Hepatocyte (in vitro differentiated cells): ENCODE measurements around the gene BCL2L12. TPM values are rescaled to one million over a fixed set of nuclear protein-coding genes. Genes with fewer than 3 reads are reported as not detected.
"Not testable (repeated sequence)": the region's sequence is repeated elsewhere in the genome, so short reads cannot be mapped to it uniquely, and the experiment has no call there.

Source experiments
- DNase-seq: peaks from one replicate; pipeline ENCODE4 v3.0.0-alpha.2; 2016; ENCODE audit warnings: low spot score
- H2AFZ ChIP-seq: fragments of 200-600 bp; sonication (generic); 2 replicates; pipeline ENCODE4 v1.6.0; 2016; ENCODE audit warnings: antibody characterized with exemption, mild to moderate bottlenecking
- H3K27ac ChIP-seq: fragments of 200-600 bp; sonication (generic); 2 replicates; pipeline ENCODE4 v1.5.1; 2016; ENCODE audit warnings: mild to moderate bottlenecking
- H3K27me3 ChIP-seq: fragments of 200-600 bp; sonication (generic); 2 replicates; pipeline ENCODE4 v1.6.1; 2016
- H3K36me3 ChIP-seq: fragments of 200-600 bp; sonication (generic); replicated peaks from 2 replicates; pipeline ENCODE4 v1.5.1; 2016; ENCODE audit warnings: low read depth; ENCODE audit not compliant: insufficient read depth
- H3K4me1 ChIP-seq: fragments of 200-600 bp; sonication (generic); 2 replicates; pipeline ENCODE4 v1.5.1; 2016; ENCODE audit warnings: mild to moderate bottlenecking, moderate library complexity; ENCODE audit not compliant: insufficient read depth
- H3K4me2 ChIP-seq: fragments of 200-600 bp; sonication (generic); 2 replicates; pipeline ENCODE4 v1.6.0; 2016
- H3K4me3 ChIP-seq: fragments of 200-600 bp; sonication (generic); 2 replicates; pipeline ENCODE4 v1.5.1; 2016; ENCODE audit warnings: mild to moderate bottlenecking
- H3K79me2 ChIP-seq: fragments of 200-600 bp; sonication (generic); 2 replicates; pipeline ENCODE4 v1.6.0; 2017; ENCODE audit warnings: mild to moderate bottlenecking
- H3K9me2 ChIP-seq: fragments of 200-600 bp; sonication (generic); replicated peaks from 2 replicates; pipeline ENCODE4 v1.6.0; 2017; ENCODE audit warnings: mild to moderate bottlenecking; ENCODE audit not compliant: insufficient read depth
- H3K9me3 ChIP-seq: fragments of 200-600 bp; sonication (generic); 2 replicates; pipeline ENCODE4 v1.5.1; 2016; ENCODE audit warnings: low read depth, mild to moderate bottlenecking
- H4K20me1 ChIP-seq: fragments of 200-600 bp; sonication (generic); 2 replicates; pipeline ENCODE4 v1.6.0; 2016; ENCODE audit warnings: mild to moderate bottlenecking; ENCODE audit not compliant: insufficient read depth, poor library complexity, severe bottlenecking
- EZH2 ChIP-seq: fragments of 200-600 bp; sonication (generic); IDR thresholded peaks from 2 replicates; pipeline ENCODE4 v1.6.1; 2016; ENCODE audit warnings: antibody characterized with exemption, mild to moderate bottlenecking, borderline replicate concordance
- EZH2phosphoT487 ChIP-seq: fragments of 200-600 bp; sonication (generic); IDR thresholded peaks from one replicate; pipeline ENCODE4 v1.6.1; 2018; ENCODE audit warnings: antibody characterized with exemption, mild to moderate bottlenecking, low read depth, moderate library complexity; ENCODE audit not compliant: unreplicated experiment, severe bottlenecking
- WGBS: methylation state at CpG from one replicate; pipeline ENCODE4 v1.1.6; 2016; ENCODE audit warnings: low lambda C conversion rate; ENCODE audit errors: missing lambda C conversion rate; 5-methylcytosine and 5-hydroxymethylcytosine counted together
- polyA plus RNA-seq: library from polyadenylated mRNA; unstranded; fragments of >200 nt; fragmentation: Nextera tagmentation; extraction: Ambion mirVana; gene quantifications from 2 replicates; pipeline ENCODE4 v1.2.1, GENCODE V29; 2016
- total RNA-seq: library from RNA; depleted of rRNA; stranded (reverse); fragments of >200 nt; gene quantifications from 2 replicates; pipeline ENCODE4 v1.2.3, GENCODE V29; 2014
- TF ChIP-seq, protein P1 (sequence below): fragments of 200-600 bp; sonication (generic); IDR thresholded peaks from 2 replicates; pipeline ENCODE4 v1.5.1; 2016; ENCODE audit warnings: antibody characterized with exemption, mild to moderate bottlenecking; ENCODE audit not compliant: poor library complexity

The BCL2L12 gene
- total and polyA plus RNA-seq, 2 experiments from 2014 or later, result 4.9 to 28.3 TPM

DNA sequence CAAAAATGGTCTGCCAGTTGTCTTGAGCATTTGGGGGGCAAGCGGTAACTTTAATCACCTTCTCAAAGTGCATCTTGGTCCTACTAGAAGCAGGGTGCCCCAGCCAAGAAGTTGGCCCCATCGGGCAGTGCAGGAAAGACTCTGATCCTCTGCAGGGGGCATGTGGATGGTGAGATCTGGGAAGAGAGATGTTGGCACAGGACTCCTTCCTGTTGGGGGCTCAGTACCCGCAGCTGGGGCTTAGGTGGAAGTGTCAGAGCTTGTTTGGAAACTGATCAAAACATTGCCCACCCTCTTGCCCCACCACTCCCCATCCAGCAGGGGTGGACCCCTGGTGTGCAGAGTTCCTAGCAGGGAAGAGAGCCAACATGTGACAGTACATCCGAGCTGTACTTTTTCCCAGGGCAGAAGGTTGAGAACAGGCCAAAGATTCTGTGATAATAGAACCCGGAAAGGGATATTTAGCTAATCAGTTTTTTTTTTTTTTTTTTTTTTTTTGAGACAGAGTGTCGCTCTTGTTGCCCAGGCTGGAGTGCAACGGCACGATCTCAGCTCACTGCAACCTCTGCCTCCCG lies 34.6 kb upstream of the BCL2L12 start:
- Histone ChIP-seq H3K36me3 (no peaks in the 10 kb centered on the region), H2AFZ (no peak overlapping the region), H3K4me1 (no peaks in the 10 kb centered on the region), H3K9me3 (no peaks in the 10 kb centered on the region), H4K20me1 (no peaks in the 10 kb centered on the region), H3K79me2 (no peaks in the 10 kb centered on the region), H3K4me3 (no peak overlapping the region), H3K9me2 (no peaks in the 10 kb centered on the region), H3K27me3 (no peaks in the 10 kb centered on the region), H3K4me2 (no peak overlapping the region), H3K27ac (no peak overlapping the region)
- WGBS, result 77% methylated on average over 9 of the region's 9 CpGs
- DNase-seq, result no peak
- TF ChIP-seq EZH2phosphoT487 (no peak), EZH2 (no peak)
- TF ChIP-seq, protein P1, sequence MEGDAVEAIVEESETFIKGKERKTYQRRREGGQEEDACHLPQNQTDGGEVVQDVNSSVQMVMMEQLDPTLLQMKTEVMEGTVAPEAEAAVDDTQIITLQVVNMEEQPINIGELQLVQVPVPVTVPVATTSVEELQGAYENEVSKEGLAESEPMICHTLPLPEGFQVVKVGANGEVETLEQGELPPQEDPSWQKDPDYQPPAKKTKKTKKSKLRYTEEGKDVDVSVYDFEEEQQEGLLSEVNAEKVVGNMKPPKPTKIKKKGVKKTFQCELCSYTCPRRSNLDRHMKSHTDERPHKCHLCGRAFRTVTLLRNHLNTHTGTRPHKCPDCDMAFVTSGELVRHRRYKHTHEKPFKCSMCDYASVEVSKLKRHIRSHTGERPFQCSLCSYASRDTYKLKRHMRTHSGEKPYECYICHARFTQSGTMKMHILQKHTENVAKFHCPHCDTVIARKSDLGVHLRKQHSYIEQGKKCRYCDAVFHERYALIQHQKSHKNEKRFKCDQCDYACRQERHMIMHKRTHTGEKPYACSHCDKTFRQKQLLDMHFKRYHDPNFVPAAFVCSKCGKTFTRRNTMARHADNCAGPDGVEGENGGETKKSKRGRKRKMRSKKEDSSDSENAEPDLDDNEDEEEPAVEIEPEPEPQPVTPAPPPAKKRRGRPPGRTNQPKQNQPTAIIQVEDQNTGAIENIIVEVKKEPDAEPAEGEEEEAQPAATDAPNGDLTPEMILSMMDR, result no peak

DNA sequence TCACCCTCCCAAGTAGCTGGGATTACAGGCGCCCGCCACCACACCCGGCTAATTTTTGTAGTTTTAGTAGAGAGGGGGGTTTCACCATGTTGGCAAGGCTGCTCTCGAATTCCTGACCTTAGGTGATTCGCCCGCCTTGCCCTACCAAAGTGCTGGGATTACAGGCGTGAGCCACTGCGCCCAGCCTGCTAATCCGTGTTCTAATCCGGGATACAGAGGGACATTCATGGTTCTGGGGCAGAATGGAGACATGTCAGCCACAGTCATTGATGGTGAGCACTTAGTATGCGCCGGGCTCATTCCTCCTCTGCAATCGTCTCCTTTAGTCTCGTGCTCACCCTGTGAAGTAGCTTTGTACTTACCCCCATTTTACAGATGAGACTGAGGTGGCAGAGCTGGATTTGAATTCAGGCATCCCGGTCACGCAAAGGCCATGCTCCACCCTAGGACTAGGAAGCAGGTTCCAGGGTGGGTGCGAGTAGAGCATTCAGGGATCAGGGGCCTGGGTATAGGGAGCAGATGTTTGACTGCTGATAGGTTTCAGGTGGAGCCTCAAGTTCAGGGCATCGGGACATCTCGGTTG lies 34.0 kb upstream of the BCL2L12 start:
- Histone ChIP-seq H3K4me3 (no peak overlapping the region), H3K36me3 (no peaks in the 10 kb centered on the region), H2AFZ (no peak overlapping the region), H3K9me2 (no peaks in the 10 kb centered on the region), H3K79me2 (no peaks in the 10 kb centered on the region), H3K9me3 (no peaks in the 10 kb centered on the region), H3K4me2 (no peak overlapping the region), H3K27ac (no peak overlapping the region), H3K4me1 (no peaks in the 10 kb centered on the region), H4K20me1 (no peaks in the 10 kb centered on the region), H3K27me3 (no peaks in the 10 kb centered on the region)
- WGBS, result 94% methylated on average over 19 of the region's 19 CpGs
- TF ChIP-seq, protein P1, result no peak
- TF ChIP-seq EZH2phosphoT487, result no peak
- TF ChIP-seq EZH2, result no peak
- DNase-seq, result no peak

DNA sequence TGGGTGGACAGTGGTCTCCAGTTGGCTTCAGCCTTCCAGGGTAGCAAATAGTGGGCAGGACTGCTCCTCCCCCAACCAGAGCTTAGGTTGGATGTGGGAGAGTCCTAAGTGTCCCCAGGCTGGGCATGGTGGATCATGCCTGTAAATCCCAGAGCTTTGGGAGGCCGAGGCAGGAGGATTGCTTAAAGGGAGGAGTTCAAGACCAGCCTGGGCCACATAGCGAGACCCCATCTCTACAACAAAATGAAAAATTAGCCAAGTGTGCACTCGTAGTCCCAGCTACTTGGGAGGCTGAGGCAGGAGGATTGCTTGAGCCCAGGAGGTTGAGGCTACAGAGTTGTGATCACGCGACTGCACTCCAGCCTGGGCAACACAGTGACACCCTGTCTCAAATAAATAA lies 33.2 kb upstream of the BCL2L12 start:
- no peaks in the 10 kb centered on the region for H3K79me2 ChIP-seq
- TF ChIP-seq, protein P1, result no peak
- TF ChIP-seq EZH2, result no peak
- TF ChIP-seq EZH2phosphoT487, result no peak
- no peak overlapping the region for H3K4me2 ChIP-seq
- no peaks in the 10 kb centered on the region for H3K9me3 ChIP-seq
- no peak overlapping the region for H3K4me3 ChIP-seq
- H3K9me2 ChIP-seq, result no peaks in the 10 kb centered on the region
- DNase-seq, result no peak
- H3K27ac ChIP-seq, result no peak overlapping the region
- no peaks in the 10 kb centered on the region for H4K20me1 ChIP-seq
- H3K36me3 ChIP-seq, result no peaks in the 10 kb centered on the region
- H3K4me1 ChIP-seq, result no peaks in the 10 kb centered on the region
- no peak overlapping the region for H2AFZ ChIP-seq
- H3K27me3 ChIP-seq, result no peaks in the 10 kb centered on the region
- WGBS, result 88% methylated on average over 5 of the region's 5 CpGs

DNA sequence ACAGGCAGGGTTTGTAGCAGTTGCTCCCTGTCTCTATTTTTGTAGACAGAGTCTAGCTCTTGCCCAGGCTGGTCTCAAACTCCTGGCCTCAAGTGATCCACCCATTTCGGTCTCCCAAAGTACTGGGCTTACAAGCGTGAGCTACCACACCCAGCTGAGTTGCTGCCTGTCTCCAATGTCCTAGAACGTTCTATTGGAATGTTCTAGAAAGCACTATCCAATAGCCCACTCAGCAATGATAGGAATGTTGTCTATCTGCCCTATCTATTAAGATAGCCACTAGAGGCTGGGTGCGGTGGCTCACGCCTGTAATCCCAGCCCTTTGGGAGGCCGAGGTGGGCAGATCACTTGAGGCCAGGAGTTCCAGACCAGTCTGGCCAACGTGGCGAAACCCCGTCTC lies 32.5 kb upstream of the BCL2L12 start:
- 72% methylated on average over 9 of the region's 9 CpGs for WGBS
- not testable (repeated sequence) for H3K36me3 ChIP-seq, H3K4me3 ChIP-seq, H3K9me2 ChIP-seq, H3K27ac ChIP-seq, H3K4me1 ChIP-seq, DNase-seq, H3K9me3 ChIP-seq, H3K4me2 ChIP-seq, H3K27me3 ChIP-seq, H2AFZ ChIP-seq, H3K79me2 ChIP-seq, H4K20me1 ChIP-seq
